LNCAP (cell line): ENCODE results near the gene SUDS3.

Experiments
- TF ChIP-seq, protein P1 (sequence below): fragments of 450-650 bp; IDR thresholded peaks from 2 replicates; pipeline ENCODE4 v1.5.1; 2017; ENCODE audit warnings: mild to moderate bottlenecking

Gene SUDS3

DNA sequence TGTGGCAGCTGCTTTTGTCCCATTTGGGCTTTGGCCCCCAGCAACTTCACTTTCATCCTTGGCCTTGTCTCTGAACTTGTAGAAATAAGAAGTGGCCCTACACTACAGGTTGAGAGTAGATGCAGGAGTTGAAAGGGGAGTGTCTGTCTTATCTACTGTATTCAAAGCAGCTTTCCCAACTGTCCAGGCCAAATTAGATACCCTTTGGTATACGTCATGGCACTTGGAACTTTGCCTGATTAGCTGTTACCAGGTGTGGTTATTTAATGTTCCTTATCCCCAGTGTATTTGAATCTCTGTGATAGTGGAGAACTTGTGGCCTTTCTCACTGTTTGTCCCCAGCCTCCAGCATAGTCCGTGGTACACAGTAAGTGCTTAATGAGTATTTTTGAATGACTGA is 33.5 kb downstream of the SUDS3 start:
- TF ChIP-seq, protein P1, sequence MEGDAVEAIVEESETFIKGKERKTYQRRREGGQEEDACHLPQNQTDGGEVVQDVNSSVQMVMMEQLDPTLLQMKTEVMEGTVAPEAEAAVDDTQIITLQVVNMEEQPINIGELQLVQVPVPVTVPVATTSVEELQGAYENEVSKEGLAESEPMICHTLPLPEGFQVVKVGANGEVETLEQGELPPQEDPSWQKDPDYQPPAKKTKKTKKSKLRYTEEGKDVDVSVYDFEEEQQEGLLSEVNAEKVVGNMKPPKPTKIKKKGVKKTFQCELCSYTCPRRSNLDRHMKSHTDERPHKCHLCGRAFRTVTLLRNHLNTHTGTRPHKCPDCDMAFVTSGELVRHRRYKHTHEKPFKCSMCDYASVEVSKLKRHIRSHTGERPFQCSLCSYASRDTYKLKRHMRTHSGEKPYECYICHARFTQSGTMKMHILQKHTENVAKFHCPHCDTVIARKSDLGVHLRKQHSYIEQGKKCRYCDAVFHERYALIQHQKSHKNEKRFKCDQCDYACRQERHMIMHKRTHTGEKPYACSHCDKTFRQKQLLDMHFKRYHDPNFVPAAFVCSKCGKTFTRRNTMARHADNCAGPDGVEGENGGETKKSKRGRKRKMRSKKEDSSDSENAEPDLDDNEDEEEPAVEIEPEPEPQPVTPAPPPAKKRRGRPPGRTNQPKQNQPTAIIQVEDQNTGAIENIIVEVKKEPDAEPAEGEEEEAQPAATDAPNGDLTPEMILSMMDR, result no peak

DNA sequence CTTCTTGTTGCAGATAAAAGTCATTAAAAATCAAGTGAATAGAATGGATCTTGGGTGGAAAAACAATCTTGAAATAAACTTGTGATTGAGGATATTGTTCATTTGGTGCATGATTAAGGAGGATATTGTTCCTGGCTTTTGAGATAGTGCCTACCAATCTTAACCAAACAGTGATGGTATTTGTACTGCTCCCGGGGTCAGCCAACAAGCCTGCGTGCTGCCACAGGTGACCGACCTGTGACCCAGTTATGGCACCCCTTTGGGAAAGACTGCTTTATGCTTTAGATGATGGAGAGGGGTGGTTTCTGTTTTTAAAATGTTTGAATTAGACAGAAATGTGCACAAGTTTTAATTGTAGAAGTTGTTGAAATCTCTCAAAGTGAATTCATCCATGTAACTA is 41.6 kb downstream of the SUDS3 start:
- TF ChIP-seq, protein P1, result no peak

DNA sequence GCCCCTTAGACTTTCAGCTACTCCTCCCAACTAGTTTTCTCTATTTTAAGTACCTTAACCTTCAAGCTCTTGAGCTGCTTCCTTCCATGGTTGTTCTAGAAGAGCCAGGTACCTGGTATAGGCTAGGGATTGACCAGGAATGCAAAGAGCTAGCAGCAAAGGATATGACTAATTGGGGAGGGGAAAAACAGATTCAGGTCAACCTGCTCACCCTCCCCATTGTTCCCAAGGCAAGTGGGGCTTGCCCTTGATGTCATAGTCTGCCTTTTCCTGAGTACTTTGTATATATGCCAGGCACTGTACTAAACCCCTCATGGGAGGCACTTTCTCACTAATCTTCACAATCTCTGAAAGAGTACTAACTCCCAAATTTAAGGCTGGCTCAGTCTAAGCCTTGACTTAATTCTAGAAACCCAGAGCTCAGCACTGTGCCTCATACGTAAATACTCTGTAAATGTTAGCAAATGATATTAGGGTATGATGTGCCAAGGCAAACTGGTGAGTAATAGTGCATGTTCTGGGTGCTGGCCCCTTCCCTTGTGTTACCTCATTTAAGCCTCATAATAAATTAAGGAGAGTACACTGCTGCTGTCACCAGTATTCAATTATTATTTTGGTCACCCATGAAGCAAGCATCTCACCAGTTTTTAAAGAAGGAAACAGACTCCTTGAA is 42.2 kb downstream of the SUDS3 start:
- TF ChIP-seq, protein P1, result no peak

DNA sequence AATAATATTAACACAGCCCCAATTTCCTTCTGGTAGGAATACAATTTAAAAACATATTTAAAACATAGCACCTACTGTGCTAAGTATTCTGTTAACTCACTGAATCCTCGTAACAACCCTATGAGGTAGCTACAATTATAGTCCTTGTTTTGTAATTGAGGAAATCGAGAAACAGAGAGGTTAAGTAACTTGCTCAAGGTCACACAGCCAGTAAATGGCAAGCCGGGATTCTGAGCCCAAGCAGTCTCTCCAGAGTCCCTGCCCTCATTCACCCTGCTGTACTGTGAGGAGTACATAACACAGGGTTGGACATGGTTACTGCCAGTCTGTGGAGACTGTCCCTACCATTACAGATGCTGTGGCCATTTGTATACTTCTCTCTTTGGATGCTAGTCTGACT is 44.3 kb downstream of the SUDS3 start:
- TF ChIP-seq, protein P1, result no peak

DNA sequence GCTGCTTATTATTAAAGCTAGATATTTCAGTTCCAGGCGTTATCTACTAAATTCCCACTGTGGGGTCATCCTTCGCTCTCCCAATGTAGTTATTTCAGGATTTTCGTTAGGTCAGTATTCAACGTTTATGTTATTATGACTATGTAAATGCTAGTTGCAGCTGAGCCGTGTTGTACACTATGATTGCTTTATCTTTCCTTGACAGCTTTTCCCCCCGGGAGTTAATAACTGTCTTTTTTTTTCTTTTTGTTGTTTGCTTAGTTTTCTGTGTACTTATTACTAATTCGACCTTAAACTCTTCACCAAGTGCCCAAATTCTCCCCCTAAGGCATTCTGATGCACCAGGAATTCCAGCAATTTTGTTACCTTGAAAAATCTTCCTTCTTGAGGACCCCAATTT is 48.5 kb downstream of the SUDS3 start:
- TF ChIP-seq, protein P1, result no peak

DNA sequence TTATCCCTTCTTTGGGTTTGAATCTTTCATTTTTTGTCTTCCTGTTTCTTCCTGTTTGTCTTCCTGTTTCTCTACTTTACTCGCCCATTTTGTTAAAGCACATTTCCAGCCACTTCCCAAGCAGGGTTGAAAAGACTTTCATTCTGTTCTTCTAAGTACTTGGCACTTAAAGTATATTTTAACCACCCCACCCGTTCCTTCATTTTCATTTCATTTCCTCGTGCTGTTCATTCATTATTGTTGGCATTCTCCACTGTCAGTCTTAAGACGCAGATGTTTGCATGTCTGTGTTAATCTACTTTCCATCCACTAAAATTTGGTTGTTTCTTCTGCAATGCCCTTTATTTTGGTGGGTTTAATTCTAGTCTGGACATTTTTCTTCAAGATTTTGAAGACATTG is 49.0 kb downstream of the SUDS3 start:
- TF ChIP-seq, protein P1, result no peak

DNA sequence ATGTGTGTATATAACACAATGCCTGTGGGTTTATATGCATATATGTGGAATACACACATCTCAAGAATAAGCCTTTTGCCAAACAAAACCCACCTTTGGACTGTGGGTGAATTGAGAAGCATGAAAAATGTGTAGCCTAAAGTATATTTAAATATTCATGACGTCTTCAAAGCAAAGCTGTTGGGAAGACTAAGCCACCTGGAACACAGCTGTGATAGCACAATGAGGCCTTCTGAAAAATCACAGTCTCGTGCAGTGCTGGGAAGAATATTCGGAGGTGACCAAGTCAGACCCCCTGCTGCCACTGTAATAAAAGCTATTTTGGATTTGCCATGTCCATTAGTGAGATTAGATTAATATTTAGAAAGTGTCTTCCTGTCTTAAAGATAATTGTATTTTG is 51.5 kb downstream of the SUDS3 start:
- TF ChIP-seq, protein P1, result no peak

DNA sequence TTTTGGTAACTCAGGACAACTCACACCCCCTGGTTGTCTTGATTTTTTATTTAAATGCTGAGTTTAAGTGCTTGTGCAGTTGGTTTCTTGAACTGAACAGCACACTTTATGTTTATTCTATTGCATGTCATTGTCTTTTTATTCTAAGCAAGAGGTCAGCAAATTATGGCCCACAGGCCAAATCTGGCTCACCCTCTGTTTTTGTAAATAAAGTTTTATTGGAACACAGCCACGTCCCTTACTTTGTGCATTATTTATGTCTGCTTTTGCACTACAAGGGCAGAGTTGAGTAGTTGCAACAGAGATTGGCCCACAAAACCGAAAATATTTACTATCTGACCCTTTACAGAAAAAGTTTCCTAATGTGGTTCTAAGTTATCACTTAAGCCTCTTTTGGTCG is 52.3 kb downstream of the SUDS3 start:
- TF ChIP-seq, protein P1, result no peak
